Measurements from ENCODE around the gene RFT1.

The RFT1 gene

GRCh38 chr3:53144446-53144845 is 14.2 kb upstream of the RFT1 start:
- no peak overlapping the region for H3K4me2 ChIP-seq (ENCODE audit: low read length)
- H3K27me3 ChIP-seq (ENCODE audit: low read depth, low read length): no peaks in the 10 kb centered on the region
- H3K36me3 ChIP-seq (replicated peaks; ENCODE audit: low read depth, low read length): no peaks in the 10 kb centered on the region
- H4K20me1 ChIP-seq (ENCODE audit: insufficient read depth, low read length): no peaks in the 10 kb centered on the region
- H3K79me2 ChIP-seq (ENCODE audit: low read length): no peaks in the 10 kb centered on the region
- H3K27ac ChIP-seq (ENCODE audit: low read length): no peak overlapping the region
- TF ChIP-seq EZH2phosphoT487 (IDR thresholded peaks at IDR 0.05; ENCODE audit: low read depth) (no peak), CTCF (IDR thresholded peaks at IDR 0.05; ENCODE audit: low read depth, low read length) (no peak)
- H3K4me3 ChIP-seq (ENCODE audit: low read length): no peak overlapping the region
- no peak overlapping the region for H3K9ac ChIP-seq (ENCODE audit: low read length)
- H3K9me3 ChIP-seq (ENCODE audit: insufficient read depth, low read length): no peaks in the 10 kb centered on the region
- peaks cover 18% of the 10 kb centered on the region for H3K4me1 ChIP-seq (ENCODE audit: low read length)
- no peak overlapping the region for H2AFZ ChIP-seq (ENCODE audit: low read depth, low read length)

- Histone ChIP-seq H3K9me3 (ENCODE audit: insufficient read depth, low read length) (no peaks in the 10 kb centered on the region), H3K9ac (ENCODE audit: low read length) (no peak overlapping the region), H3K27me3 (ENCODE audit: low read depth, low read length) (no peaks in the 10 kb centered on the region), H3K79me2 (ENCODE audit: low read length) (no peaks in the 10 kb centered on the region), H3K4me3 (ENCODE audit: low read length) (no peak overlapping the region), H3K27ac (ENCODE audit: low read length) (no peak overlapping the region), H3K36me3 (replicated peaks; ENCODE audit: low read depth, low read length) (no peaks in the 10 kb centered on the region), H3K4me1 (ENCODE audit: low read length) (peaks cover 18% of the 10 kb centered on the region), H2AFZ (ENCODE audit: low read depth, low read length) (peak overlapping the region; percentile 37; the same call in 1 of the 2 replicates), H3K4me2 (ENCODE audit: low read length) (peak overlapping the region; percentile 35; the same call in 1 of the 2 replicates), H4K20me1 (ENCODE audit: insufficient read depth, low read length) (no peaks in the 10 kb centered on the region)
- no peak for TF ChIP-seq CTCF (IDR thresholded peaks at IDR 0.05; ENCODE audit: low read depth, low read length)
- no peak for TF ChIP-seq EZH2phosphoT487 (IDR thresholded peaks at IDR 0.05; ENCODE audit: low read depth)
These were observed 12.8 kb upstream of the RFT1 start for GRCh38 chr3:53142986-53143385.

- Histone ChIP-seq H3K79me2 (ENCODE audit: low read length) (no peaks in the 10 kb centered on the region), H3K4me3 (ENCODE audit: low read length) (no peak overlapping the region), H3K27me3 (ENCODE audit: low read depth, low read length) (no peaks in the 10 kb centered on the region), H3K27ac (ENCODE audit: low read length) (no peak overlapping the region), H3K36me3 (replicated peaks; ENCODE audit: low read depth, low read length) (no peaks in the 10 kb centered on the region), H3K9me3 (ENCODE audit: insufficient read depth, low read length) (no peaks in the 10 kb centered on the region), H3K4me2 (ENCODE audit: low read length) (no peak overlapping the region), H2AFZ (ENCODE audit: low read depth, low read length) (peak overlapping the region; percentile 55), H4K20me1 (ENCODE audit: insufficient read depth, low read length) (no peaks in the 10 kb centered on the region), H3K9ac (ENCODE audit: low read length) (no peak overlapping the region), H3K4me1 (ENCODE audit: low read length) (peaks cover 21% of the 10 kb centered on the region)
- no peak for TF ChIP-seq CTCF (IDR thresholded peaks at IDR 0.05; ENCODE audit: low read depth, low read length)
These were observed 10.9 kb upstream of the RFT1 start for GRCh38 chr3:53140847-53141845.

All from OCI-LY3 (cell line).